Epithelial cell of esophagus (primary cell): Measurements from ENCODE around the gene ELMO2.

ENCODE experiments used
- DNase-seq: peaks from one replicate; pipeline ENCODE4 v3.0.0; 2010; ENCODE audit warnings: low read depth
- H3K4me3 ChIP-seq: 2 replicates; pipeline ENCODE4 v1.5.1; 2011; ENCODE audit warnings: mild to moderate bottlenecking, low read length, control low read depth
- TF ChIP-seq, protein P1 (sequence below): IDR thresholded peaks from 2 replicates; pipeline ENCODE4 v1.5.1; 2011; ENCODE audit warnings: low read depth, mild to moderate bottlenecking, low read length, control low read depth, inconsistent platforms; ENCODE audit not compliant: insufficient read depth; ENCODE audit errors: missing control alignments

ELMO2 gene

GRCh38 chr20:46434597-46434996 is 28.2 kb upstream of the ELMO2 start:
- H3K4me3 ChIP-seq = no peak overlapping the region
- TF ChIP-seq, protein P1, sequence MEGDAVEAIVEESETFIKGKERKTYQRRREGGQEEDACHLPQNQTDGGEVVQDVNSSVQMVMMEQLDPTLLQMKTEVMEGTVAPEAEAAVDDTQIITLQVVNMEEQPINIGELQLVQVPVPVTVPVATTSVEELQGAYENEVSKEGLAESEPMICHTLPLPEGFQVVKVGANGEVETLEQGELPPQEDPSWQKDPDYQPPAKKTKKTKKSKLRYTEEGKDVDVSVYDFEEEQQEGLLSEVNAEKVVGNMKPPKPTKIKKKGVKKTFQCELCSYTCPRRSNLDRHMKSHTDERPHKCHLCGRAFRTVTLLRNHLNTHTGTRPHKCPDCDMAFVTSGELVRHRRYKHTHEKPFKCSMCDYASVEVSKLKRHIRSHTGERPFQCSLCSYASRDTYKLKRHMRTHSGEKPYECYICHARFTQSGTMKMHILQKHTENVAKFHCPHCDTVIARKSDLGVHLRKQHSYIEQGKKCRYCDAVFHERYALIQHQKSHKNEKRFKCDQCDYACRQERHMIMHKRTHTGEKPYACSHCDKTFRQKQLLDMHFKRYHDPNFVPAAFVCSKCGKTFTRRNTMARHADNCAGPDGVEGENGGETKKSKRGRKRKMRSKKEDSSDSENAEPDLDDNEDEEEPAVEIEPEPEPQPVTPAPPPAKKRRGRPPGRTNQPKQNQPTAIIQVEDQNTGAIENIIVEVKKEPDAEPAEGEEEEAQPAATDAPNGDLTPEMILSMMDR = no peak
- DNase-seq = no peak

DNA sequence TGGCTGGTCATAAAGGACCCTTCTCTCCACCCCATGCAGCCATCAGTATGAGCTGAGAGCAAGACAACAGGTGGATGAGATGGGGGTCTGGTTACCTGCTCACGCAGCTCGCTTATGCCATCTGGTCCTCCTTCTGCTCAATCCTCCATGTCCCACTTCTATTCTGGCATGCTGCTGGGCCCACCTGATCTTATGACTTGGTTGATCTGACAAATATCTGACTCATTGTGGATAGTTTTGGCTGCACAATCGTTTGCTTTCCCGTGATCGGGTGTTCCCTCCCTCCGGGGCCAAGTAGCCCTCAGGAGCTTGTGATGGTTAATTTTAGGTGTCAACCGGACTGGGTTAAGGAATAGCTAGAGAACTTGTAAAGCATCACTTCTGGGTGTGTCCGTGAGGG is 26.6 kb upstream of the ELMO2 start:
- TF ChIP-seq, protein P1 = no peak

GRCh38 chr20:46430921-46431712 is 24.7 kb upstream of the ELMO2 start:
- DNase-seq = no peak
- TF ChIP-seq, protein P1 = no peak
- H3K4me3 ChIP-seq = no peak overlapping the region

More for the DNA sequence above, 26.6 kb upstream of the ELMO2 start:
- no peak overlapping the region for H3K4me3 ChIP-seq
- peak; percentile 11 for DNase-seq

DNA sequence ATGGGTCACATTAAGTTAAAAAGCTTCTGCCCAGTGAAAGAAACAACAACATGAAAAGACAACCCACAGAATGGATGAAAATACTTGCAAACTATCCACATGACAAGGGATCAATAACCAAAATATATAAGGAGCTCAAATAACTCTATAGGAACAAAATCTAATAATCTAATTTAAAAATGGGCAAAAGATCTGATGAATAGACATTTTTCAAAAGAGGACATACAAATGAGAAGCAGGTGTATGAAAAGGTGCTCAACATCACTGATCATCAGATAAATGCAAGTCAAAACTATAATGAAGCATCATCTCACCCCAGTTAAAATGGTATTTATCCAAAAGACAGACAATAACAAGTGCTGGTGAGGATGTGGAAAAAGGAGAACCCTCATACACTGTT is 21.0 kb upstream of the ELMO2 start:
- TF ChIP-seq, protein P1 = no peak
- DNase-seq = no peak
- no peak overlapping the region for H3K4me3 ChIP-seq

- TF ChIP-seq, protein P1 = no peak
- H3K4me3 ChIP-seq = no peak overlapping the region
- peak; percentile 77 for DNase-seq
Observed at GRCh38 chr20:46423882-46424482, 17.6 kb upstream of the ELMO2 start.

DNA sequence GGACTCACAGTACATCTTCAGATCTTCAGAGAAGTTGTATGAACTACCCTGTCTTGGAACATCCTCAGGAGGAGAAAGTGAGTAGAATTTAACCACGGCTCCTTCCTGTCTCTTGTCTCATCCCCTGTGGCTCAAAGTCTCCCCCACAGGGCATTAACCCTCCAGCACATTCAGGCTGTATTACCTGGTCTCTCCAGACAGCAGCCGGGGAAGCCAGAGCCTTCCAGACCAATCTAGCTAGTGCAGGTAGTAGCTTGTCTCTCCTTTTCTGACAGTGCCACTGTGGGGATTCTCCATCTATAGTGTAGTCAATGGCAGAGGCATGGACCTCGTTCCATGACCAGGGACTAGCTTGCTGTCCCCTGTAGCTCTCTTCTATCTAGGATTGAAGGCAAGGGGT is 16.9 kb upstream of the ELMO2 start:
- no peak overlapping the region for H3K4me3 ChIP-seq
- TF ChIP-seq, protein P1 = no peak
- DNase-seq = no peak

GRCh38 chr20:46420878-46421277 is 14.5 kb upstream of the ELMO2 start:
- no peak overlapping the region for H3K4me3 ChIP-seq
- TF ChIP-seq, protein P1 = no peak
- no peak for DNase-seq
